ENCODE data around the gene PHF19. TPM values are rescaled to one million over a fixed set of nuclear protein-coding genes. Genes with fewer than 3 reads are reported as not detected.
A peak's percentile ranks its signal among the peaks of the same experiment; 100 is the strongest.

The PHF19 gene
- total RNA-seq, 1 donor from 2014 or later, result 4.1 TPM

DNA sequence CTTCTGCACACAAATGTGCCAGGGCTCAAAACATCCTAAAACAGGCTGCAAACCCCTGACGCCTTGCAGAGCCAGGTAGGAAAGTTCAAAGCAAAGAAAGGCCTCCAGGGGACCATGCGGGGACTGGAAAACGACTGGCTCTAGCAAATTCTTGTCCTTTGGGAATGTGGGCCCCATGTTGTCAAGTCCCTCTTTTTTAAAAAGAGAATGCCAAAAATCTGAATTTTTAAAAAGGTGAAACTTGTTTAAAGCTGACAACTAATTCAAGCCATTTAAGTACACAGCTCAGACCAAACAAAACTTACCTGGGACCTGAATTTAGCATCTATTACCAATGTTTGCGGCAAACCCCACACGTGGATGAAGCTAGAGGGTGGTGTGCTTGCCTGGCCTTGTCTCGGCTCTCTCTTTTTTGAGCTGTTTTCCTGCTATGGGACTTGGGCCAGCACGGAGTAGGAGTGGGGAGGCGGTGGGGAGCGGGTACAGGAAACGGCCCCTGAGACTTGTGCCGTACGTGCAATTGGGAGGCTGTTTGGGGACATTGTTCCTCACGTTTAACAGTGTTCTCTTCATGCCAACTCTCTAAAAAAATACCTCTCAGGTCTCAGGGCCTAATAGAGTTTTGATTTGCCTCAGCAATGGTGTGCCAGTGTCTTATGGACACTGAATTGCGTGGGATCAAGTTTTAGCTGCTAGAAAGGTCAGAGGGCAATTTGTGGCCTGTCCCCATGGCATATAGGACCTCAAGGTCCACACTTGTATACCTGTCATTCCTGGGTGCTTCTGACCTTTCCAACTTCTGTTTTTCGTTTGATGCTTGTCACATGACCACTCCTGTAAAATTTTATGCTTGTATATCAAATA, 15.1 kb upstream of the PHF19 start:
- DNase-seq, result no peak

DNA sequence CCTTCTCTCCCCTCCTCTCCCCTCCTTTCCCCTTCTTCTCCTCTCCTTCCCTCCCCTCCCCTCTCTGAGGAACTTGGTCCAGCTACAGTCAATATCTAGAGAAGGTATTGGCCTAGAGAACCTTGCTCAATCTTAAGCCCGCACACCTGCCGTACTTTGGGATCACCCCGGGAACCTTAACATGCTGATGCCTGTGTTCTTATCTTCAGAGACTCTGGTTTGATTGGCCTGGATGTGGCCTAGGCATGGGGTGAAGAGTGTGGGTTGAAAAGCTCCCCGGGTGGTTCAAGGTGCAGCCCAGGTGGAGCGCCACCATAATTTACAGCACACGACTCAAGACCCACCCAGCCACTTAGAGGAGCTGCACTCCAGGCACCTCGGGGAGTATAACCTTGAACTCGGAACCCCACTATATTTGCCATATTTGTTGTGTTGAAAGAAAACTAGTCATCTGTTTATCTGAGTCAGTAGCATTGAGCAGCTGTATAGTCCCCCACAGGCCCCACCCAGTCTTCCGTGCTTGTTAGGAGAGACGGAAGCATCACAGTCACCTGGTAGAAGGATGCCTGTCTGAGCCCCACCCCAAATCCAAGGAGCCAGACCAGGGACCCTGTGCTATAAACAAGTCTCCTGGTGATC, 14.4 kb upstream of the PHF19 start:
- DNase-seq, result no peak

GRCh38 chr9:120890320-120891244, 13.6 kb upstream of the PHF19 start:
- DNase-seq, result no peak

DNA sequence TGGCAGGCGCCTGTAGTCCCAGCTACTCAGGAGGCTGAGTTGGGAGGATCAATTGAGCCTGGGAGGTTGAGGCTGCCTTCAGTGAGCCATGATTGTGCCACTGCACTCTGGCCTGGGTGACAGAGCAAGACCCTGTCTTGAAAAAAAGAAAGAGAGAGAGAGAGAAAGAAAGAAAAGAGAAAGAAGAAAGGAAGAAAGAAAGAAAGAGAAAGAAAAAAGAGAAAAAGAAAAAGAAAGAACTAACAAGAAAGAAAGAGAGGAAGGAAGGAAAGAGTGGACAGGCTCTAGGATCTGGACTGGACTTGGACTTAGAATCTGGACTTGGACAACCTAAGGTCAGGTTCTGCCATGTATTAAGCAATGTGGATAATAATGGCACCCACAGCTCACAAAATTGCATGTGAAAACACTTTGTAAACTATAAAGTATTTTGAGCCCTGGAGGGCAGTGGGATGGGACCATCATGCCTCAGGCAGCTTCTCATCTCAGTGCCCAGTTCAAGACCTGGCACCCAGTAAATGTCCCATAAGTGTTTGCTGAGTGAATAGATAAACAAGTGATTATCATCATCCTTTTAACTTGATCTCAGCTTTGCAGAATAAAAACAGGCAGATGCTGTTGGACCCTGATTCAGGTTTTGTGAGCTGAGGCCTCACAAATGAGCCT, 12.8 kb upstream of the PHF19 start:
- DNase-seq, result no peak

GRCh38 chr9:120888626-120889025, 11.6 kb upstream of the PHF19 start:
- no peak for DNase-seq

- no peak for DNase-seq
Observed at GRCh38 chr9:120886490-120886967, 9.5 kb upstream of the PHF19 start.

- DNase-seq, result no peak
Observed at GRCh38 chr9:120885958-120886357, 9.0 kb upstream of the PHF19 start.

GRCh38 chr9:120885457-120885856, 8.5 kb upstream of the PHF19 start:
- DNase-seq, result no peak

- no peak for DNase-seq
Observed at GRCh38 chr9:120883608-120883996, 6.6 kb upstream of the PHF19 start.

GRCh38 chr9:120882935-120883607, 6.1 kb upstream of the PHF19 start:
- DNase-seq, result no peak

GRCh38 chr9:120879446-120879845, 2.5 kb upstream of the PHF19 start:
- no peak for DNase-seq

GRCh38 chr9:120878188-120879130, 1.5 kb upstream of the PHF19 start:
- DNase-seq, result no peak

- peak; percentile 69 for DNase-seq
Observed at GRCh38 chr9:120877276-120878034, 467 bp upstream of the PHF19 start.

DNA sequence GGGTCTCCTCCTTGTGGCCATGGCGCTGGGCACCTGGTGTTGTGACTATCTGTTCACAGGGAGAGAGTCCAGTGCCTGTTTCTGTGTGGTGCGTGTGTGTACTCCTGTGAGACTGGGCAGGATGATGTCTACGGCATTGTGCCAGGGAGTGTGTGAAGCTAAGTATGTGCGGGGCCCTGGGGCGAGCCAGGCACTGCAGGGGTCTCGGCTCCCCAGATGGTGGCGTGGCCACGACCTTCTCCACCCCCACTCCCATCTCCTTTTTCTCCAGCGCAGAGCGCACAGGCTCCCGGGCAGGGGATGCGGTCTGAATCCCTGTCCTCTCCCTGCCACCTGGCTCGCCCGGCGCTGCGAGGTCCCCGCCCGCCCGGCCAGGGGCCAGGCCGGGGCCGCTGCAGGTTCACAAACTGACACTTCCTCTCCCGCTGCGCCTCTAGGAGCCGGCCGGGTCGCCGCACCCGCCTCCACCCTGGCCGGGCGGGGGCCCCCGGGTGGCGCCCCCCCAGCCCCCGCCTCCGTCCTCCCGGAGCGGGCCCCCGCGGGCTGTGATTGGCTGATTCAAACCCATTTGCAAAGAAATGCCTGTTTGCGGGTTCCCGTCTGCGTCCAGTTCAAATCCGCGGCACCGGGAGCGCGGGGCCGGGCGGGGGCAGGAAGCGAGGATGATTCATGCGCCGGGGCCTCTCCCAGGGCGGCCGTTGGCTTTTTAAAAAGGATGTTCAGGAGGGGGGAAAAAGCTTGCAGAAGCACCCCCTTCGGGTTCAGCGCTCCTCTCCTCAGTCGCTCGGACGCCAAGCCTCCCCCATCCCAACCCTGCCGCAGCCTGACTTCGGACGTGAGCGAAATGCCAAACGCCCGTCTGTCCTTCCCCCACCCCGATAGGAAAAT, 790 bp downstream of the PHF19 start:
- peak; percentile 76 for DNase-seq

DNA sequence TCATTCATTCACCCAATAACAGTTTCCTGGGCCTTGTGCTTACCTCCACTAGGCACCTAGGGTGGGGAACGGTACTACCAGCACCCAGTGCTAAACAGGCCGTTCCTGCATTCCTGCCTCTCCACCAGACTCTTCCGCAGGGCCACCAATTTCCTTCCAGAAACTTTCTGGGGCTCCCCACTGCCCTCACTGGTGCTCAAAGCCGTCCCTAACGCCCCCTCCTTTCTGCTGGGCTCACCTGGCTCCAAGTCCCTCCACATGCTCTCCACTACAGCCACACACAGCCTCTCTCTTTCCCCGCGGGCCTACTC, 1.4 kb downstream of the PHF19 start:
- DNase-seq, result no peak

DNA sequence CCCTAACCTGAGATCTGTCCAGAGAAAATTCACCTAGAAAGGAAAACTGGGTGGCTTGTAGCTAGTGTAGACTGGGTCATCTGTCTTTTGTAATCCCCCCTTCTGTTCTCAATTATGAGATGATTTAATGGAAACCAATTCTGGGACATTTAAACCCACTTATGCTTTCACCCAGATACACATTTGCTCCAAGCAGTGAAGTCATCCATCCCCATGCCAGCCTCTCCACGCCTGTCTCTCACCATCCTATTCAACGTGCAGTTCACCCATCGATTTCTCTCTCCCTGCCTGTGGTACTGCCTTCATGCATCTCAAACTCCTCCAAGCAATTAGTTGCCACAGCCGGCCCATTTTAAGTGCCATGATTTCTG, 1.8 kb downstream of the PHF19 start:
- DNase-seq, result no peak

DNA sequence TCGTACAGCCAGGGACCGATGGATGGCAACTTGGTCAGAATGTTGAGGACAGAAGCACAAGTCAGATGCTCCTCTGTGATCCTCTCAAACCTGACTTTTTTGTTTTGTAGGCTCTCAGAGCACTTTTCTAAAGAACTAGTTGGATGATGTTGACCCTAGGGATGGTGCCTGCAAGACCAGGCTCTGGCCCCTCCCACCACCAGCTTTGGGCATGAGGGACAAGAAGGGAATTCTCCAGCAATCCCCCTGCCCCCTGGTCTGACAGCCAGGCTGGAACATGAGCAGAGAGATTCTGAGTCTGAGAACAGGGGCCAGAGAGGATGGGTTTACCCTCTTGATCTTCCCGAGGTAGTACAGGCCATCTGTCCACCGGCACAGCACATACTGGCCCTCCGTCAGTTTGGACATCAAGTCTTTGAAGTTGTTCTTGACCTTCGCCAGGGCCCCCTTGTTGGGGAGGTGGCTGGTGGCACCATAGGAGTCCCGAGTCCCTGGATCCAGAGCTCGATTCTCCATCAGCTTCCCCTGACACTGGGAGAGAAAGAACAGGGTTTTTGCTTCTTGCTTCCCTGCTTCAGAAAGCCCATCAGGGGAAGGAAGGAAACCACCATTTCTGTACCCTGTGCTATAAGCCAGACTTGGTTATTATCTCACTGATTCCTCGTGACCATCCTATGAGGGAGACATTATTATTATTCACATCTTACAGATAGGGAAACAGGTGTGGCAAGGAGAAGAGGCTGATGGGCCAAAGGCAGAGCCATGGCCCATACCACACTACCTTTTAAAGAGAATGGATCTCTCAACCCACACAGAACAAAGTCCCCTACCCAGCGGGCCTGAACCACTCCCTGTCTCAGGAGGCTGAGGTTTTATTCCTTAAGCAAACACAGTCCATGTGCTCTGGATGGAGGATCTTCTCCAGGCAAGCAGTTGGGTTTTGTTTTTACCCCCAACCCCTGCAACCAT, 2.5 kb downstream of the PHF19 start:
- DNase-seq, result no peak

Data from occipital lobe (tissue), 2 donors.